Measurements from ENCODE around the gene BPIFB1. TPM values are rescaled to one million over a fixed set of nuclear protein-coding genes. Genes with fewer than 3 reads are reported as not detected.

BPIFB1 gene
- total and polyA plus RNA-seq, 2 of the 13 experiments (the other 11 are each of a cell fraction or from before 2014, with no cell fraction given): 0.82 to 4.4 TPM

GRCh38 chr20:33277471-33278441 is 5.3 kb upstream of the BPIFB1 start (continued):
- TF ChIP-seq SOX13 (IDR thresholded peaks at IDR 0.05) (peak; percentile 38; the same call in 1 of the 2 replicates), SOX13 (CRISPR knock-in tag; conservative IDR thresholded peaks at IDR 0.05 in 1 of 2, IDR thresholded peaks at IDR 0.05 in 1 of 2) (peak in 1 of 2 experiments; percentile 45; a peak in 2 of 4 replicates), NAIF1 (CRISPR knock-in tag; IDR thresholded peaks at IDR 0.05; ENCODE audit: borderline replicate concordance) (0 out of 2 replicates have a peak, but pooled peaks have one; percentile 21), ZSCAN31 (CRISPR knock-in tag; IDR thresholded peaks at IDR 0.05; ENCODE audit: low read depth) (peak; percentile 76; the same call in 1 of the 2 replicates), SIX4 (CRISPR knock-in tag; IDR thresholded peaks at IDR 0.05) (no peak), ZNF224 (CRISPR knock-in tag; IDR thresholded peaks at IDR 0.05) (peak; percentile 71; the same call in 1 of the 2 replicates), MBNL3 (CRISPR knock-in tag; conservative IDR thresholded peaks at IDR 0.05) (no peak), PHF8 (CRISPR knock-in tag; IDR thresholded peaks at IDR 0.05) (no peak), ZNF251 (CRISPR knock-in tag; IDR thresholded peaks at IDR 0.05) (no peak), IKZF1 (IDR thresholded peaks at IDR 0.05) (no peak), ZNF383 (CRISPR knock-in tag; IDR thresholded peaks at IDR 0.05; ENCODE audit: borderline replicate concordance) (no peak), STAT5B (CRISPR knock-in tag; IDR thresholded peaks at IDR 0.05) (no peak; the same call in 1 of the 2 replicates), ZNF510 (CRISPR knock-in tag; IDR thresholded peaks at IDR 0.05; ENCODE audit: low read depth) (peak; percentile 84; the same call in 1 of the 2 replicates), ISL2 (CRISPR knock-in tag; IDR thresholded peaks at IDR 0.05) (no peak), HNF4A (CRISPR knock-in tag; IDR thresholded peaks at IDR 0.05) (peak; percentile 60), ZNF264 (CRISPR knock-in tag; IDR thresholded peaks at IDR 0.05) (peak; percentile 30; the same call in 1 of the 2 replicates), HDAC1 (CRISPR knock-in tag; IDR thresholded peaks at IDR 0.05) (0 out of 2 replicates have a peak, but pooled peaks have one; percentile 36), PLRG1 (conservative IDR thresholded peaks at IDR 0.05) (no peak), MIXL1 (CRISPR knock-in tag; IDR thresholded peaks at IDR 0.05) (peak; percentile 67; the same call in 1 of the 2 replicates), ZFP1 (CRISPR knock-in tag; IDR thresholded peaks at IDR 0.05) (peak; percentile 72; the same call in 1 of the 2 replicates), SALL2 (CRISPR knock-in tag; IDR thresholded peaks at IDR 0.05) (no peak), ZNF121 (CRISPR knock-in tag; IDR thresholded peaks at IDR 0.05) (no peak), ZNF672 (CRISPR knock-in tag; IDR thresholded peaks at IDR 0.05) (no peak), PLSCR1 (CRISPR knock-in tag; IDR thresholded peaks at IDR 0.05; ENCODE audit: borderline replicate concordance) (peak; percentile 13; the same call in 1 of the 2 replicates), U2AF1 (optimal IDR thresholded peaks at IDR 0.05; ENCODE audit: low read depth, low read length) (peak; percentile 7), LCORL (IDR thresholded peaks at IDR 0.05) (no peak), LCORL (CRISPR knock-in tag; IDR thresholded peaks at IDR 0.05) (no peak)
- TF ChIP-seq, protein P1, sequence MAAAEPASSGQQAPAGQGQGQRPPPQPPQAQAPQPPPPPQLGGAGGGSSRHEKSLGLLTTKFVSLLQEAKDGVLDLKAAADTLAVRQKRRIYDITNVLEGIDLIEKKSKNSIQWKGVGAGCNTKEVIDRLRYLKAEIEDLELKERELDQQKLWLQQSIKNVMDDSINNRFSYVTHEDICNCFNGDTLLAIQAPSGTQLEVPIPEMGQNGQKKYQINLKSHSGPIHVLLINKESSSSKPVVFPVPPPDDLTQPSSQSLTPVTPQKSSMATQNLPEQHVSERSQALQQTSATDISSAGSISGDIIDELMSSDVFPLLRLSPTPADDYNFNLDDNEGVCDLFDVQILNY (CRISPR knock-in tag; conservative IDR thresholded peaks at IDR 0.05): no peak

Data from HepG2 (cell line).